ENCODE results near the gene UNC5A.

UNC5A gene

DNA sequence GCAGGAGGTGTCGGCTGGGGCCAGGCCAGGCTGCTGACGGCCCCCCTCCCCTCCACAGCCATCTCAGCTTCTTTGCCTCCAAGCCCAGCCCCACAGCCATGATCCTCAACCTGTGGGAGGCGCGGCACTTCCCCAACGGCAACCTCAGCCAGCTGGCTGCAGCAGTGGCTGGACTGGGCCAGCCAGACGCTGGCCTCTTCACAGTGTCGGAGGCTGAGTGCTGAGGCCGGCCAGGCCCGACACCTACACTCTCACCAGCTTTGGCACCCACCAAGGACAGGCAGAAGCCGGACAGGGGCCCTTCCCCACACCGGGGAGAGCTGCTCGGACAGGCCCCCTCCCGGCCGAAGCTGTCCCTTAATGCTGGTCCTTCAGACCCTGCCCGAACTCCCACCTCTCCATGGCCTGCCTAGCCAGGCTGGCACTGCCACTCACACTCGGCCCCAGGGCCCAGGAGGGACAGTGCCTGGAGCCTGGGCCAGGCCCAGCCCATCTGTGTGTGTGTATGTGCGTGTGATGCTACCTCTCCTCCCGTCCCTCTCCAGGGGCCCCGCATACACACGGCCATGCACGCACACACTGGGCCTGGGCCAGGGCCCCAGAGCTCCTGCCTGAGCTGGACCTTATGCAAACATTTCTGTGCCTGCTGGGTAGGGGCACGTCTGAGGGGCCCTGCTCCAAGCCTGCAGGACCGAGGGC lies 69.5 kb downstream of the UNC5A start:
- Histone ChIP-seq H2AFZ (ENCODE audit: low read depth) (no peak overlapping the region), H3K4me1 (ENCODE audit: low read depth, poor library complexity, severe bottlenecking) (no peaks in the 10 kb centered on the region), H3K27ac (no peak overlapping the region), H3K79me2 (ENCODE audit: insufficient read depth, low read depth) (no peaks in the 10 kb centered on the region), H4K20me1 (ENCODE audit: insufficient read depth) (no peaks in the 10 kb centered on the region), H3K36me3 (ENCODE audit: insufficient read depth) (no peaks in the 10 kb centered on the region), H3K4me2 (no peak overlapping the region), H3K4me3 (IDR thresholded peaks at IDR 0.05; ENCODE audit: insufficient read depth, low read depth, low read length) (no peak overlapping the region), H3K27me3 (ENCODE audit: insufficient read depth, low read depth) (peaks cover 40% of the 10 kb centered on the region; the same call in 1 of the 2 replicates), H3K9ac (no peak overlapping the region)
- TF ChIP-seq, protein P1, sequence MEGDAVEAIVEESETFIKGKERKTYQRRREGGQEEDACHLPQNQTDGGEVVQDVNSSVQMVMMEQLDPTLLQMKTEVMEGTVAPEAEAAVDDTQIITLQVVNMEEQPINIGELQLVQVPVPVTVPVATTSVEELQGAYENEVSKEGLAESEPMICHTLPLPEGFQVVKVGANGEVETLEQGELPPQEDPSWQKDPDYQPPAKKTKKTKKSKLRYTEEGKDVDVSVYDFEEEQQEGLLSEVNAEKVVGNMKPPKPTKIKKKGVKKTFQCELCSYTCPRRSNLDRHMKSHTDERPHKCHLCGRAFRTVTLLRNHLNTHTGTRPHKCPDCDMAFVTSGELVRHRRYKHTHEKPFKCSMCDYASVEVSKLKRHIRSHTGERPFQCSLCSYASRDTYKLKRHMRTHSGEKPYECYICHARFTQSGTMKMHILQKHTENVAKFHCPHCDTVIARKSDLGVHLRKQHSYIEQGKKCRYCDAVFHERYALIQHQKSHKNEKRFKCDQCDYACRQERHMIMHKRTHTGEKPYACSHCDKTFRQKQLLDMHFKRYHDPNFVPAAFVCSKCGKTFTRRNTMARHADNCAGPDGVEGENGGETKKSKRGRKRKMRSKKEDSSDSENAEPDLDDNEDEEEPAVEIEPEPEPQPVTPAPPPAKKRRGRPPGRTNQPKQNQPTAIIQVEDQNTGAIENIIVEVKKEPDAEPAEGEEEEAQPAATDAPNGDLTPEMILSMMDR (conservative IDR thresholded peaks at IDR 0.05; ENCODE audit: low read depth, low read length): no peak

DNA sequence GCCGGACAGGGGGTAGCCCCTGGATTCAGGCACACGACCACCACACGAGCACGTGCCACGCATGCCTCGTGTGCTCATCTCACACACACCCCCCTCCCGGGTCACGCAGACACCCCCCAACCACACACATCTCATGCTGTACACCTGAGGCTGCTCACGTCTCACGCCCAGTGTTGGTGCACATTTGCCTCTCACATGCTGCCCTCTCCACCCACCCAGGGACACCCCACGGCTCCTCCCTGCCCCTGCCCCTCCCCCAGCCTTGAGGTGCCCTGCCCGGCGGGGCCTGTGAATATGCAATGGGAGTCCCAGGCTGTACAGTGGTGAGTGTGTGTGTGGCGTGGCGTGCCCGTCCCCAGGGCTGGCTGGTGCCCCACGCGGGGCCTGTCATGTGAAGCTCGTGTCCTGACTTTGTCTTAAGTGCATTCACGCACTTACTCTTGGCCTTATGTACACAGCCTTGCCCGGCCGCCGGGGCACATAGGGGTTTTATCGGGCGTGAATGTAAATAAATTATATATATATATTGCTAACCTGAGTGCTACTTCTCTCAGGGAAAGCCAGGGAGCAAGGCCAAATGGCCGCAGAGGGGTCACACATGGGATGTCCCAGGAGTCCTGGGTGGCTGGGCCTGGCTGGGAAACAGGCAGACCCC lies 70.1 kb downstream of the UNC5A start:
- Histone ChIP-seq H3K27me3 (ENCODE audit: insufficient read depth, low read depth) (peaks cover 45% of the 10 kb centered on the region), H3K9ac (no peak overlapping the region), H2AFZ (ENCODE audit: low read depth) (no peak overlapping the region), H3K27ac (no peak overlapping the region), H3K4me3 (IDR thresholded peaks at IDR 0.05; ENCODE audit: insufficient read depth, low read depth, low read length) (no peak overlapping the region), H3K4me1 (ENCODE audit: low read depth, poor library complexity, severe bottlenecking) (no peaks in the 10 kb centered on the region), H3K79me2 (ENCODE audit: insufficient read depth, low read depth) (no peaks in the 10 kb centered on the region), H3K4me2 (no peak overlapping the region), H4K20me1 (ENCODE audit: insufficient read depth) (no peaks in the 10 kb centered on the region), H3K36me3 (ENCODE audit: insufficient read depth) (no peaks in the 10 kb centered on the region)
- TF ChIP-seq, protein P1 (conservative IDR thresholded peaks at IDR 0.05; ENCODE audit: low read depth, low read length): no peak

DNA sequence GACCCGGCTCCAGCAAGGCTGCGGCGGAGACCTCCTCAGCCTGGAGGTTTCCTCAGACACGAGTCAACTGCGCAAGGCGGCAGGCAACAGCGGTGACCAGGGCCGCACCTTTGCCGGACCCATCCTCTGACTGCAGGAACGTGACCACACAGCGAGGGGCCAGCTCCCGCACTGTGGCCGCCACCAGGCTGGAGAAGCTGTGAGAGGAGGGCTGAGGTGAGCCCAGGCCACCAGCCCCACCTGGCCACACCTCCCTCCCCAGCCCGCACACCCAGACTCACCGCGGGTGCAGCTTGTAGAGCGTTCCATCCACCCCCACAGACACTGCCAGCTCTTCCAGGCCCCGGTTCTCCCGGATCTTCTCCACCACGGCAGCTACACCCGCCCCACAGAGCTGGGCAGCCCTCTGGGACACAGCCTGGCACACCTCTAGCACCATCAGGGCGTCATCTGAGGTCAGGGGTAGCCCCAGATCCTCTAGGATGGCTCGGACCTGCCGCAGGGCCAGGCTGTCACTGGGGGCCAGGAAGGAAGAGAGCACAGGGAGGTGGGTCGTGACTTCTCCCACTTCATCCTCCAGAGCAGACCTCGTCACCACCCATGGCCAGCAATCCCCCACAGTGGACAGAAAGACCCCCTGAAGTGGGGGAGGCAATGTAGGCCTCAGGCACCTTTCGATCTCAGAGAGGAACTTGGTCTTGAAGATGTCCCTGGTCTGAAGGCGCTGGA lies 70.8 kb downstream of the UNC5A start:
- Histone ChIP-seq H3K36me3 (ENCODE audit: insufficient read depth) (no peaks in the 10 kb centered on the region), H3K4me3 (IDR thresholded peaks at IDR 0.05; ENCODE audit: insufficient read depth, low read depth, low read length) (no peak overlapping the region), H2AFZ (ENCODE audit: low read depth) (no peak overlapping the region), H3K27me3 (ENCODE audit: insufficient read depth, low read depth) (peaks cover 50% of the 10 kb centered on the region), H3K4me2 (no peak overlapping the region), H4K20me1 (ENCODE audit: insufficient read depth) (no peaks in the 10 kb centered on the region), H3K4me1 (ENCODE audit: low read depth, poor library complexity, severe bottlenecking) (no peaks in the 10 kb centered on the region), H3K9ac (no peak overlapping the region), H3K79me2 (ENCODE audit: insufficient read depth, low read depth) (no peaks in the 10 kb centered on the region), H3K27ac (no peak overlapping the region)
- TF ChIP-seq, protein P1 (conservative IDR thresholded peaks at IDR 0.05; ENCODE audit: low read depth, low read length): no peak

DNA sequence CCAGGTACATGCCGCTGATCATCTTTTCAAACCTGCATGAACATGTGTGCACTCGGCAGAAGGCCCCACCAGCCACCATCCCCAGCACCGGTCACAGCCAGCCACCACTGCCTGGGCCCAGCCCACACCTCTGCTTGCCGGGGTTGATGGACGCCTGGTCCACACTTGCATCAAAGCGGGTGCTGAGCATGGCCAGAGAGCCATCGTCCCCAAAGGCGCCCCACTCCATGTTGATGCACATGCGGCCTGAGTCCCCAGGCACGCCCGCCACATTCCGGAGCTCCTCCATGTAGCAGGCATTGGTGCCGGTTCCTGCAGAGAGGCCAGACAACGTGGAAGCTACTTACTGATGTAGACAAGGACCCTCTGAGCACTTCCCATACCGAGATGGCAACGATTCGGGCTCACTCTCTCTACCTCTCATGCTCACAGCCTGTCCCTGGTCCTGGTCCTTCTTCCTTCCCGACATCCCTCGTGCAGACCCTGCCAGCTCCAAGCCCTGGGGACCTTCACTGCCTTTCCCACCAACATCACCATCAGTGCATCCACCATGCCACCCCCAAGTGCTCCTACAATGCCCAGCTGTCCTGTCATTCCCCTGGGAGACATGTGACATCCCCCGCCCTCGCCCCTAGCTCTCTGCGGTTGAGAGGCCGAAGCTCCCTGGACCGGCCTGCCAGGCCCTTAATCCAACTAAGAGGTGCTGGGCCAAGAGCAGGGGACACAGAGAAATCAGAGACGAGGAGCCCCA lies 71.6 kb downstream of the UNC5A start:
- Histone ChIP-seq H2AFZ (ENCODE audit: low read depth) (no peak overlapping the region), H3K4me2 (no peak overlapping the region), H4K20me1 (ENCODE audit: insufficient read depth) (no peaks in the 10 kb centered on the region), H3K27me3 (ENCODE audit: insufficient read depth, low read depth) (peaks cover 46% of the 10 kb centered on the region), H3K79me2 (ENCODE audit: insufficient read depth, low read depth) (no peaks in the 10 kb centered on the region), H3K27ac (no peak overlapping the region), H3K36me3 (ENCODE audit: insufficient read depth) (no peaks in the 10 kb centered on the region), H3K4me3 (IDR thresholded peaks at IDR 0.05; ENCODE audit: insufficient read depth, low read depth, low read length) (no peak overlapping the region), H3K4me1 (ENCODE audit: low read depth, poor library complexity, severe bottlenecking) (no peaks in the 10 kb centered on the region), H3K9ac (no peak overlapping the region)
- TF ChIP-seq, protein P1 (conservative IDR thresholded peaks at IDR 0.05; ENCODE audit: low read depth, low read length): no peak

All from KMS-11 (cell line).